COR-L47 (cell line): ENCODE data around the gene DHX40.
"Not testable (repeated sequence)": the region's sequence is repeated elsewhere in the genome, so short reads cannot be mapped to it uniquely, and the experiment has no call there.

Source experiments
- DNase-seq: peaks from one replicate; lab custom pipeline; 2025; lab: John Stamatoyannopoulos, UW

DHX40 gene, protein sequence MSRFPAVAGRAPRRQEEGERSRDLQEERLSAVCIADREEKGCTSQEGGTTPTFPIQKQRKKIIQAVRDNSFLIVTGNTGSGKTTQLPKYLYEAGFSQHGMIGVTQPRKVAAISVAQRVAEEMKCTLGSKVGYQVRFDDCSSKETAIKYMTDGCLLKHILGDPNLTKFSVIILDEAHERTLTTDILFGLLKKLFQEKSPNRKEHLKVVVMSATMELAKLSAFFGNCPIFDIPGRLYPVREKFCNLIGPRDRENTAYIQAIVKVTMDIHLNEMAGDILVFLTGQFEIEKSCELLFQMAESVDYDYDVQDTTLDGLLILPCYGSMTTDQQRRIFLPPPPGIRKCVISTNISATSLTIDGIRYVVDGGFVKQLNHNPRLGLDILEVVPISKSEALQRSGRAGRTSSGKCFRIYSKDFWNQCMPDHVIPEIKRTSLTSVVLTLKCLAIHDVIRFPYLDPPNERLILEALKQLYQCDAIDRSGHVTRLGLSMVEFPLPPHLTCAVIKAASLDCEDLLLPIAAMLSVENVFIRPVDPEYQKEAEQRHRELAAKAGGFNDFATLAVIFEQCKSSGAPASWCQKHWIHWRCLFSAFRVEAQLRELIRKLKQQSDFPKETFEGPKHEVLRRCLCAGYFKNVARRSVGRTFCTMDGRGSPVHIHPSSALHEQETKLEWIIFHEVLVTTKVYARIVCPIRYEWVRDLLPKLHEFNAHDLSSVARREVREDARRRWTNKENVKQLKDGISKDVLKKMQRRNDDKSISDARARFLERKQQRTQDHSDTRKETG

DNA sequence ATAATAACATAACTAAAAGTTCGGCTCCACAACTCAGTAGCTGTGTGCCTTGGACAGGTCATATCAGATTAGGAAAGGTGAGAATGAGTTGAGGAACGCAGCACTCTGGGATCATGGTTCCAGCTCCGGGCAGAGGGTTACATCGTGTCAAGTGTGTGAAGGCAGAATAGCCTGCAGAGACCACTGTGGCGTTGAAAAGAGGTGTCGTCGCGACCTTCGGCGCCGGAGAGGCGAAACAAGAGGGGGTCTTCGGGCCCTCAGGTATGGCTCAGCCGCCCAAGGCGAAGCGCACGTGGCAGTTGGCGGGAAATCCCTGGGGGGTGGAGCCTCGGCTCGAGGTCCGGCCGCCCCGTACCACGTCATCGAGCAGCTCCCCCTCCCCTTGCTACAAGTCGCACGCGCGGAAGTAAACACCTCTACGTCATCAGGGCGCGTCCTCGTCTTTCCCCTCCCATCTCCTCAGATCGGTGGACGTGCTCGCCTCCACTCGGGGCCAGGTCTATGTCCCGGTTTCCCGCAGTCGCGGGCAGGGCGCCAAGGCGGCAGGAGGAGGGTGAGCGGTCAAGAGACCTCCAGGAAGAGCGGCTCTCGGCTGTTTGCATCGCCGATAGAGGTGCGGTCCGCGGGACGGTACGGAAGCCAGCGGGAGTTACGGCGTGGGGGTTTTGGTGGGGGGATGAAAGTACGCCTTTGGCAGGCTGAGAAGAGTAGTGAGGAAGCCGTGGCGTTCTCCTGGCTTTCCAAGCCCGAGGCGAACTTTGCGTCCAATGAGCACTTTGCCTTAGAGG lies at the start of gene DHX40:
Gene DHX40 (plus strand): TSS at position 440 of the 788 bp plus-strand sequence. CDS start 62 bp downstream, at position 502.
- DNase-seq, result peak; percentile 92

DNA sequence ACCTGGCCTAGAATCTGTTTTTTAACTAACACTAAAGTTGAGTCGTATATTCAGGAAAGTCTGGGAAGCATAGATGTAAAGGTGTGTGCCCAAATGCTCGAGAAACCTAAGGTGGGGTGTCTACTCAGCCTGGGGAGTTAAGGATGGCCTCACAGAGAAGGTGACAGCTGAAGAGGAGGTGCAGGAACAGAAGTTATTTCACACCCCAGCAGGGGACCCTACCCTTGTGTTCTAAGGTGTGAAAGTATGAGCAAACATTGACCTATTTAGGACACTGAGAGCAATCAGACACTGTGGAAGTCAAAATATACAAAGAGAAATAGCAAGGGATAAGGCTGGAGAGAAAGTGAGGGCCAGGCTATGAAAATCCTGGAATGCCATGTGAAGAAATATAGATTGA lies 49.0 kb upstream of the DHX40 start:
- DNase-seq, result no peak

DNA sequence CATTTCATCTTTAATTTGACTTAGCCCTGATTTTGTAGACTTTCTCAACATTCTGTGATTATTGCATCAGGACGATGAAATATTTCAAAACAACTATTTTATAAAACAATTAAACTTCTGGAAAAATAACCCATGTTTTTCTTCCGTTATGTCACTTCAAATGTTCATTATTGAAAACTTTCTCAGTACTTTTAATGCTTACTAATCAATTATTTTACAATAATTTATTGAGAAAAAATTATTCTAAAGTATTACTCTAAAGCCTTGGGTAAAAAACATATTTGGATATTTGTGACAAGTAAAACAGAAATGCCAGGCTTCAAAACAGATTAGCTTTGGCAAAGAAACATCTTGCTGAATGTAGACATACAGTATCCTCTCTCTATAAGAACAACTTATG lies 46.3 kb upstream of the DHX40 start:
- no peak for DNase-seq

DNA sequence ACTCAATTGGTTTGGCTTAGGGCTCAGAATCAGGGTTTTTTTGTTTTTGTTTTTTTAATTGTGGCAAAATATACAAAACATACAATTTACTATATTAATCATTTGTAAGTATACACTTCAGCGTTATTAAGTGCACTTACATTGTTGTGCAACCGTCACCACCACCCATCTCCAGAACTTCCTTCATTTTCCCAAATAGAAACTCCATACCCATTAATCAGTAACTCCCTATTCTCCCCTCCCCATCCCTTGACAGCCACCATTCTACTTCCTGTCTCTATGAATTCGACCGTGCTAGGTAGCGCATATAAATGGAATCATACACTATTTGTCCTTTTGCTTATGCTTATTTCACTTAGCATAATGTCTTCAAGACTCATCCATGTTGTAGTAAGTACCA lies 45.2 kb upstream of the DHX40 start:
- no peak for DNase-seq

DNA sequence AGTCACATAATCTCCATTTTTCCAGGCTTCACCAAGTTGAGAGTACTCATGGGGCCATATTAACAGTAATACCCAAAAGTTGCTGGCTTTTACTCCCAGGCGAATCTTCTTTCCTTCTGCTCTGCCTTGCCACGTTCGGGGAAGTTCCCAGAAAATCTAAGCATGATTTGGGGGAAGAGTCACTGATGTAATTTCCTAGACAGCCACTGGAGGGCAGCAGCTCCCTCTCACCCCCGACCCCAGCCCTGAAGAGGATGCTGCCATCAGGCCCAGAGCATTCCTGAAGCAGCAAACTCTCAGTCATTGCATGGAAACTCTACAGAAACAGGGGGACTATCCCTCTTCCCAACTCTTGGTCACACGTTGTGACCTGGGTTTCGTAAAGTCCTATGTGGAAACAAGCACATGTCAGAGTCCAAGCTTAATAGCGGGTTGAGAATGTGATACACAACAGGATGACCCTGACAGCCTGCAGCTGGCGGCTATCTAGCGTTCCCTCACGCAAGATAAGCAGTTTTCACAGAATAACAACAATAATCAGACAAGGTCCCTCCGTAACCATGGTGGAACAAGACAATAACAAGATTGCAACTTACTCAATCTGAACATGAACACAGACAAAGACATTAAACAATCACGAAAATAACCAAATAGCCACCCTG lies 43.8 kb upstream of the DHX40 start:
- peak; percentile 25 for DNase-seq

DNA sequence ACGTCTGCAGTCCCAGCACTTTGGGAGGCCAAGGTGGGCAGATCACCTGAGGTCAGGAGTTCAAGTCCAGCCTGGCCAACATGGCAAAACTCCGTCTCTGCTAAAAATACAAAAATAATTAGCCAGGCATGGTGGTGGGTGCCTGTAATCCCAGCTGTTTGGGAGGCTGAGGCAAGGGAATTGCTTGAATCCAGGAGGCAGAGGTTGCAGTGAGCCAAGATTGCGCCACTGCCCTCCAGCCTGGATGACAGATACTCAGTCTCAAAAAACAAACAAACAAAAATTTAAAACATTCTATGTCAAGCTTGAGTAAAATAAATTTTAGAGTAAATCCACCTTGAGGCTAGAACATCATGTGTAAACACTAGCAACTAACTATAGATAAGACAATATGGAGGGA lies 40.5 kb upstream of the DHX40 start:
- DNase-seq, result not testable (repeated sequence)

DNA sequence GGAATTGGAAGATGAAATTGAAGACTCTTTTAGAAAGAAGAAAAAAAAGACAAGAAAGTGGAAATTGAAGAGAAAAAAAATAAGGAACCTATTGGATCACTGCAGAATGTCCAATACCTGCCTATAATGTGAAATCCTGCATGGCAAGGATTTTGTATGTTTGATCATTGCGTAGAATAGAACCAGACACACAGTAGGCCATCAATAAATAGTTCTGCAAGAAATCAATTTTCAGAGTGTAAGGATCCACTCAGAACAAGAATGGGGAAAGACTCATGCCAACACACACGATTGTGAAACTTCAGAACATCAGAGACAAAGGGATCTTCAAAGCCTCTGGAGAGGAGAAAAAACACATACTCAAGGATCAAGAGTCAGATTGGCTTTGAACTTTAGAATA lies 39.7 kb upstream of the DHX40 start:
- no peak for DNase-seq

DNA sequence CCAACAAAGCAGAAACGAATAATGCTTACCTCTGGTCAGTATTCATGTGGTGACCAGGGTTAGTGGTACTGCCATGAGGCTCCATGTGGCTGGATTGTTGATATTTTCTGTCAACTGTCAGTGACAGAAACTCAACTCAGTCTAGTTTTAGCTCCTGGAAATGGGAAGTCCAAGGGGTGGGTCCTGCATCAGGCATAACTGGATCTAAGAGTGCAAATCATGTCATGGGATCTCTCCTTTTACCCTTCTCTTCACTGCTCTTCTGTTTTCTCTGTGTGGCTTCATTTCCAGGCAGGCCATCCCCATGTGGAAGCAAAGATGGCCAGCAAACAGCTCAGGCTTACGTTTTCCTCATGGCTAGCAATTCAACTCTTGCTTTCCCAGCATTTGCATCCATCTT lies 39.0 kb upstream of the DHX40 start:
- no peak for DNase-seq

DNA sequence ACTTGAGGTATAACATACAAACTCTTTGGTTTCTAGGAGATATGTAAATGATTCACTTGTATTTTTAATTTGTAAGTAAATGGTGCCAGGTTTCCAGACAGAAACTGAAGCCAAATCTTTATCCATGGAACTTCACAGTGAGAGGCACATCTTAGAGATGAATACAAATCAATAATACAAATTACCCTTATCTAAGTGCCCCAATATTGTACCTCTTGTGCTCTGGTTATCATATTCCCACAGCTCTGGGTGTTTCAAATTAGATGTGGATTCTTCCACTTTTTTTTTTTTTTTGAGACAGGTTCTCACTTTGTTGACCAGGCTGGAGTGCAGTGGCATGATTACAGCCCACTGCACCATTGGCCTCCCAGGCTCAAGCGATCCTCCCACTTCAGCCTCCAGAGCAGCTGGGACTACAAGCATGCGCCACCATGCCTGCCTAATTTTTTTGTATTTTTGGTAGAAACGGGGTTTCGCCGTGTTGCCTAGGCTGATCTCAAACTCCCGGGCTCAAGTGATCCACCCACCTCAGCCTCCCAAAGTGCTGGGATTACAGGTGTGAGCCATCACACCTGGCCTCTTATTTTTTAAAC lies 38.0 kb upstream of the DHX40 start:
- DNase-seq, result no peak

DNA sequence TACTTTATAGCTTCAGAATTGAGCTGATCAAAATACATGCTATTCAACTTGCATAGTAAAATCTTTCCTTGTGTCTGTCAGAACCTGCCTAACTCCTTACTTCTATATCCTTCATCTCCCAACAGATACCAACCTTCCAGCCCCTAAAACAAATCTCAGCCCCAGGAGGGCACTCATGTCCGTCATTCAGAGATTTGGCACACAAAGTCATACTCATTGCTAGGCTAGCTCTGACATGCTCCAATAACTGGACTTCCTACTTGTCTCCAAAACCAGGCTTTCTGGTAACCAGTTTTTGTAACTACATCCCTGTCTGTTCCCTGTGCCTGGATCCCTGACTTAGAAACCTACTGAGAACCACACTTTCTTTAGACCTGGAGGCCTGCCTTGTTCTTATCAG lies 37.5 kb upstream of the DHX40 start:
- DNase-seq, result no peak

DNA sequence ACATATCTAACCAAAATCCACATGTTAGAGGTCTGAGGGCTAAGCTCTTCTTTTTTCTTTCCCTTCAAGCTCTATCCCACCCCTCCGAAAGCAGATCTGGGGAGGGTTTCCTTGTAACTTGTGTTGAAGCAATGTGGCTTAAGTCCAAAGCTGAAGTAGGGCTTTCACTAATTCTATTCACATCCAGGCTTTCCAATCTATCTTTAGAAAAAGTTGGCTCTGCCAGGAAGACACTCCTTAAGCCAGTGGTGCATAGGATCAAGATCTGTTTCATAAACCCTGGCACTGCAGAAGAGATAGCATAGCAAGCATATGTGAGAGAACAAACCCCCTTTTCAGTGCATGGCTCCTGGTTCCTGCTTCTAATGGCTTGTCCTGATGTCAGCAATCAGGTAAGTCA lies 34.9 kb upstream of the DHX40 start:
- no peak for DNase-seq

DNA sequence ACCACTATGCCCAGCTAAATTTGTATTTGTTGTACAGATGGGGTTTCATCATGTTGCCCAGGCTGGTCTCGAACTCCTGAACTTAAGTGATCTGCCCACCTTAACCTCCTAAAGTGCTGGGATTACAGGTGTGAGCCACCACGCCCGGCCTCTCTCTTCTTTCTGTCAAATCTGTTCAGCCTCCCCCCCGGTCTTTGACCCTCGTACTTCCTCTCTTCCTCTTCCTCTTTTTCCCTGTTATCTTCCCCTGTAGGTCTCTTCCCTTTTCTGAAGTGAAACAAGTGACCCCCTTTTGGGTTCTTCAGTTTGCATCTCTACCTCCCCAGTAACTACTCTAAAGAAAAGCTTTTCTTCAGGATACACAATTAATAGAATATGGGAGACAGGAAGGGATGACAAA lies 31.7 kb upstream of the DHX40 start:
- no peak for DNase-seq

DNA sequence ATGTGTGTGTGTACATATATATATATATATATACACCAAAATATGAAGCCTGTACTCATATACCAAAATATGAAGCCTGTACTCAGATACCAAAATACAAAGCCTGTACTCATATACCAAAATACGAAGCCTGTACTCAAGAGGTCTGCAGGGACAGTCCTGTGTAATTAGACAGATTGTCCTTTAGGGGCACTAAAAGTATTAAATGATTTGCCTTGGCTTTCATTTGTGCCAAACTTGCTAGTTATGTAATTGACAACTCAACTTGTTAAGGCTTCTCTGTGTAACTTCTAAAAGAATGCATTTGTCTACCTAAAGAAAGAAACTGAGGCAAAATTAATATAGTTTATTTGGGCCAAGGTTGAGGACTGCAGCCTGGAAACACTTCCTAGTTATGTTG lies 30.8 kb upstream of the DHX40 start:
- peak; percentile 2 for DNase-seq

DNA sequence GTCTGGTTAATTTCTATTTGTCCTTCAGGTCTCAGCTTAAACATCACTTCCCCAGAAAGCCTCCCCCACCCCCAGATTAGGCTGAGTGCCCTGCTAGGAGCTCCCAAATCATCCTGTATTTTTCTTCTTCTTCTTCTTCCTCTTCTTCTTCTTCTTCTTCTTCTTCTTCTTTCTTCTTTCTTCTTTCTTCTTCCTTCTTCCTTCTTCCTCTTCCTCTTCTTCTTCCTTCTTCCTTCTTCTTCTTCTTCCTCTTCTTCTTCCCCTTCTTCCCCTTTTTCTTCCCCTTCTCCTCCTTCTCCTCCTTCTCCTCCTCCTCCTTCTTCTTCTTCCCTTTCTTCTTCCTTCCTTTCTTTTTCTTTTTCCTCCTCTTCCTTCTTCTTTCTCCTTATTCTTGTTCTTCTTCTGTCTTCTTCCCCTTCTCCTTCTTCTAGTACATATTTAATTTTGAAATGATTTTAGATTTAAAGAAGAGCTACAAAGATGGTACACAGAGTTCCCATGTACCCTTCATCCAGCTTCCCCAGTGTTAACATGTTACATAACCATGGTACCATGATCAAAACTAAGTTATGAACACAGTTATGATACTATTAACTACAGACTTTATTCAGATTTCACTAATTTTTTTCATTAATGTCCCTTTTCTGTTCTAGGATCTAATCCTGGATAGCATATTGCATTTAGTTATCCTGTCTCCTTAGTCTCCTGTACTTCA lies 27.1 kb upstream of the DHX40 start:
- DNase-seq, result no peak

DNA sequence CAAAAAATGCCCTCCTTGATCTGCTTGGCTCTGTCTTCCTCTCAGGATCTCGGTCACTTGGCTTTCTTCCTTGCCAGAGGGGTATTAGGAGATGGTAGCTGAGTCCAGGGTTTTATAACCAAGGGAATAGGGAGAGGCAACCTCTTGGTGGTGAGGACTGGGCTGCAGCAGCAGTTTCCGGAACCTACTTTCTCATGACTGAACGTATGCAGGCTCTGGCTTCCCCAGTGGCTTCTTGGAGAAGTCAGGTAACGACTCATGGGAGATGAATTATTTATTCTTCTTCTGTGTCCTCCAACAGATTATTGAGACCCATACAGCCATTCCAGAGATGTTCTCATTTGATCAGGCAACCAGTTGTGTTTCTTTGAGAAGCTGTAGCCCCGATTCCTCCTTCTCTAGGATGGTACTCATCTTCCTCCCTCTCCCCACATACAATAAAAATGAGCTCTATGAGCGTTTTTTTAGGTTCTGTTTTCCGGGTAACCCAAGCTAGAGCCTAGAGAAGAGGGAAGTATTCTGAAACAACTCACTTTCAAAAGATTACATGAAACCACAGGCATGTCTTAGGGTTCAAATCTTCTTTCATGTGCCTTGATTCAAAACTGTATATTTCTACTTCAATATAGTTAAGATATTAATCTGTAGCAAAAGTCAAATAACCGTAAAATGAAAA lies 22.3 kb upstream of the DHX40 start:
- no peak for DNase-seq

DNA sequence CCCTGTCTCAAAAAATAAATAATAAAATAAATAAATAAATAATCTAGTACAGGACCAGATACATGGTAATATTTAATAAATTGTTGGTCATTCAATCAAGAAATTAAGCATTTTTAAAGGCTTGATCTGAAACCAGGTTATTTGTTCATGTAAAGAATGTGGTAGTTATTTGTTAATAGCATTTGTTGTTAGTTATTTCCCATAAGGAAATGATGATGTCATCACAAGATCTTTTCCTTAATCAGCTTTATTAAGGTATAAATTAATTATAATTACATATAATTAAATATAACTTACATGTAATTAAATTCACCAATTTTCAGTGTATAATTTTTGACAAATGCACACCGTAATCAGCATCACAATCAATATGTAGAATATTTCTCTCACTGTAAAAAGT lies 19.5 kb upstream of the DHX40 start:
- no peak for DNase-seq

DNA sequence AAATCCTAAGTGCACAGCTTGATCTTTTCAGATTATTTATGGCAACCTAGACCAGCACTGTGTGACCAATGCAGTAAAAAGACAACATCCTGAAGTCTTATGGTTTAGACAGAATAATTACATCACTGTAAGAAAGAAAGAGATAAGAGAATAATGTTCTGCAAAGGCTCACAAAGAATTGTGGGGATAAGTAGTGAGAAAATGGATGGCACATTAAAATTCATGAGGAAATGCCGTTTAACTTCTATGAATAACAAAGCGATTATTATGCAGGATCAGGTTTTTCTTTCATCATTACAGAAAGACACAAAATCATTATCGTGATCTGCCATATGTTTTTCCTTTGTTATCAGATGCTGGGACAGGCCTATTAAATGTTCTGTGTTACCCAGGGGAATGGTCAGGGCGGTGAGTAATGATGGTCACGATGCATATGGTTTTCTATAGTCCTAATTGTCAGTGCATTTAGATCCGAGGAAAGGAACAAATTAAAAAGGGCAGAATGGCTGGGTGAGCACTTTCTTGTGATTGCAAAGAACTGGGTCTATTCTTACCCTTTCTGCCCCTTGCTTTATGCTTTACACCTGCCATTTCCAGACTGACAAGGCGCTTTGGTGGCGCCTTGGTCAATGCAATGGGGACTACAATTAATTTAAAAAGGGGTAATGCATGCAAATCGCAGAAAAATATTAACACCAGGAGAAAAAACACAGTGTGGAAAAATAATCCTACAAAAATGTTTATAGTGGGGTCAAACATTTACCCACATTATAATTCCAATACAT lies 18.1 kb upstream of the DHX40 start:
- DNase-seq, result no peak

DNA sequence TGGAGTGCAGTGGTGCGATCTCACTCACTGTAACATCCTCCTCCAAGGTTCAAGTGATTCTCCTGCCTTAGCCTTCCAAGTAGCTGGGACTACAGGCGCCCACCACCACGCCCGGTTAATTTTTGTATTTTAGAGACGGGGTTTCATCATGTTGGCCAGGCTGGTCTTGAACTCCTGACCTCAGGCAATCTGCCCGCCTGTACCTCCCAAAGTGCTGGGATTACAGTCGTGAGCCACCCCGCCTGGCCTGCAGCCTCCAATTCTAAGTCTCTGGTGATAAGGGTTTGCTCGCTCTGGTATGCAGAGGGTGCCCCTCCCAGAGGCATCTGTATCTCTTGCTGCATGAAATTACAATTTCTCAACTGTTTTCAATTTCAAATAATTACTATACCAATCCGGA lies 16.4 kb upstream of the DHX40 start:
- not testable (repeated sequence) for DNase-seq

DNA sequence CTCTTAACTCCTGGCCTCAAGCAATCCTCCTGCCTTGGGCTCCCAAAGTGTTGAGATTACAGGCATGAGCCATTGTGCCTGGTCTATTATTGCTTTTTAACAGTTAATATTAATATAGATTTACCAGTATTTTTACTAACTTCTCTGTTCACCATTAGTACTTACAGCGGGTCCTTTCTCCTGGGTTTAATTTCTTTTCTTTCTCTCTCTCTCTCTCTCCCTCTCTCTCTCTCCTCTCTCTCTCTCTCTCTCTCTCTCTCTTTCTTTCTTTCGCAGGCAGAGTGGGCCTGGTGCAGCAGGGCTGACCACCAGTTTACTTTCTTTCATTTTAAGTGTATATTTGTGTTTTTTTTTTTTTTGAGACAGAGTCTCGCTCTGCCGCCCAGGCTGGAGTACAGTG lies 14.7 kb upstream of the DHX40 start:
- no peak for DNase-seq

DNA sequence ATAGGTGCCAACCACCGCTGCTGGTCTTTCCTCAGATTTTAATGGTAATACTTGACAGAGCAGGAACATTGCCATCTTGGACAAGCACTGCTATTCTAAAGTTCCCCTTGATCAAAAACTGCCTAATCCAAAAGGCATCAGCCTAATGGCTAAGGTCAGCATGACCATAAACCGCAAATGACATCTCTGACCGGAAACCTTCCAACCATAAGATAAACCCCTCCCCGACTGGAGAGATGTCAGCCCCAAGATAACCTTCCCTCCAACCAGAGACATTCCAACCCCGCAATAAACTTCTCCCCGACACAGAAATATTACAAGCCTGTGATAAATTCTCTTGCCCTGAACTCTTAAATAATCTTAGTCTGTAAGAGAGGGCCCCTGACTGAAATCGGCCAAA lies 7.4 kb upstream of the DHX40 start:
- no peak for DNase-seq
